Epithelial cell of proximal tubule (primary cell): ENCODE measurements around the gene PADI1. TPM values are rescaled to one million over a fixed set of nuclear protein-coding genes. Genes with fewer than 3 reads are reported as not detected.

Source experiments
- DNase-seq: peaks from one replicate; pipeline ENCODE4 v3.0.0-alpha.2; 2011; ENCODE audit warnings: low read depth
- H3K4me3 ChIP-seq: 2 replicates; pipeline ENCODE4 v1.5.1; 2011; ENCODE audit warnings: low read depth, mild to moderate bottlenecking, low read length
- CTCF ChIP-seq: conservative IDR thresholded peaks from 2 replicates; pipeline ENCODE4 v1.5.1; 2012; ENCODE audit warnings: low read depth, mild to moderate bottlenecking, low read length
- total RNA-seq: library from RNA; depleted of rRNA; stranded (reverse); fragments of >200 nt; gene quantifications from 2 replicates; pipeline ENCODE4 v1.2.3, GENCODE V29; 2015

The PADI1 gene
- total RNA-seq, 1 donor from 2014 or later, result 1.1 TPM

GRCh38 chr1:17278996-17279830 is 74.3 kb downstream of the PADI1 start:
- no peak for DNase-seq
- TF ChIP-seq CTCF, result no peak

GRCh38 chr1:17280436-17280835 is 75.5 kb downstream of the PADI1 start:
- no peak for TF ChIP-seq CTCF
- H3K4me3 ChIP-seq, result no peak overlapping the region
- DNase-seq, result no peak

More at GRCh38 chr1:17278996-17279830, 74.3 kb downstream of the PADI1 start:
- H3K4me3 ChIP-seq, result no peak overlapping the region

DNA sequence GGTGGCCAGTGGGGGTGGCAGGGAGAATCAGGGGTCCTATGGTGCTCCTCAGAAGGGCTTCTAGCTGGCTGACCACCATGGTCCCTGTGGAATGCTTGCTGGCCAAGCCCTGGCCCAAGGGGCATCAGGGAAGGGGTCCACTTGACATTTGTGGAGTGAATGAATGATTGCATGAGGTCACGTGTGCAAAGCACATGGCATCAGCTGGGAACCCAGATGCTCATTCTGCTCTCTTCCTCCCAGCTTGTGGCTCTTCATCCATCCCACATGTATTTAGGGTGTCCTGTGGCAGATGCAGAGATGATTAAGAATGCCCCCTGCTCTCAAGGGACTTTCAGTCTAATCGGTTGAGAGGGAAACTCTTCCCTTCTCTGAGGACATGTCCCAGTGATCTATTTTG is 76.0 kb downstream of the PADI1 start:
- DNase-seq, result no peak
- TF ChIP-seq CTCF, result no peak
- H3K4me3 ChIP-seq, result no peak overlapping the region

DNA sequence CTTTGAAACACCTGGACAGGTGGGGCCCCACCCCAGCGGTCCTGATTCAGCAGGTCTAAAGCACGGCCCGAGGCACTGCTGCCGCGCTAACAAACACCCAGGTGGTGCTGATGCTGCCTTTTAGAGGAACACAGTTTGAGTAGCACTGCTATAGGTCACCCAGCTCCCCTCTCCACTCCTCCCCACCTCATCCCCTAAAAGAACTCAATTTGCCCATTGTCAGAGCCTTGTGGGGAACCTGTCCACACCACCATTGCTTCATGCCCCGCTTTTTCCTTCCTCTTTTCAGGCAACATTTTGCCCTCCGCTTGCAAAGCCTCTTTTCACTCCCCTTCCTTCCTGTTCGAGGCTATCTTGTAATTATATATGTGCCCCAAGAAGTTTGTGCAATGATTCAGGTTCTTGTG is 76.8 kb downstream of the PADI1 start:
- TF ChIP-seq CTCF, result no peak
- no peak for DNase-seq
- no peak overlapping the region for H3K4me3 ChIP-seq

GRCh38 chr1:17282836-17283235 is 77.9 kb downstream of the PADI1 start:
- DNase-seq, result no peak
- no peak for TF ChIP-seq CTCF
- no peak overlapping the region for H3K4me3 ChIP-seq

DNA sequence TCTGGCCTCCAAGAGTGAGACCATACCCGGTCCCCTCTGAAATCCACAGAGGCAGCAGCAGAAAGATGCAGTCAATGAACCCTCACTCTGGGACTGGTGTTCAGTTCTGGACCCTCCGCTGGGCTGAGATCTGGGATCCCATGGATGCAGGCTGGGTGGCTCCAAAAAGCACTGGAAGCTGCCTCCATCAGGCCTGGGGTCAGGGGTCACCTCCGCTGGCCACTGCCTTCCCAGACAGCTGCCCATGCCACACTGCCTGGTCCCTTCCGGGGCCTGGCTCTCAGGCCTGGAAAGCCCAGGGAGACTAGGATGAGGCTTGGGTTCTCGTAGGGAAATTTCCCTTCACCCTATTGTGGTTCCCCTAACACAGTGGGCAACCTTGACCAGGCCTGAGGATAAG is 81.7 kb downstream of the PADI1 start:
- DNase-seq, result no peak
- no peak overlapping the region for H3K4me3 ChIP-seq
- TF ChIP-seq CTCF, result no peak
